Measurements from ENCODE around the gene NDUFAF2. TPM values are rescaled to one million over a fixed set of nuclear protein-coding genes. Genes with fewer than 3 reads are reported as not detected.
A peak's percentile ranks its signal among the peaks of the same experiment; 100 is the strongest.

Gene NDUFAF2, protein sequence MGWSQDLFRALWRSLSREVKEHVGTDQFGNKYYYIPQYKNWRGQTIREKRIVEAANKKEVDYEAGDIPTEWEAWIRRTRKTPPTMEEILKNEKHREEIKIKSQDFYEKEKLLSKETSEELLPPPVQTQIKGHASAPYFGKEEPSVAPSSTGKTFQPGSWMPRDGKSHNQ
- total RNA-seq = 10 to 100 TPM; 32.1 to 57.4 (median 41.3) TPM
- polyA plus RNA-seq = 10 to 100 TPM; 71.1 to 87.2 (median 86.7) TPM
- long read RNA-seq, donor 1, transcript NDUFAF2-201 (4 exons, 719 nt) = major isoform, 20 of 31 reads
- long read RNA-seq, donor 1, partial matches to known transcripts = 4 of 31 reads
- long read RNA-seq, donor 1, other reads (novel, unspliced or antisense) = 6 of 31 reads
- long read RNA-seq, donor 2, transcript NDUFAF2-201 (4 exons, 719 nt) = major isoform, 25 of 33 reads
- long read RNA-seq, donor 2, partial matches to known transcripts = 0 of 33 reads
- long read RNA-seq, donor 2, other reads (novel, unspliced or antisense) = 7 of 33 reads

- Histone ChIP-seq H3K36me3 (ENCODE audit: insufficient read depth in 1 of 2, low read depth in 1 of 2) (no peaks in the 10 kb centered on the region), H3K9me3 (no peaks in the 10 kb centered on the region), H3K4me3 (peak within 1 kb of the TSS; percentile 83), H3K27ac (peak within 1 kb of the TSS; percentile 89), H3K4me1 (peaks cover 16% of the 10 kb centered on the region), H3K27me3 (ENCODE audit: insufficient read depth in 3 of 3, low read length in 2 of 3) (no peaks in the 10 kb centered on the region)
- DNase-seq (peak; percentile 87 to 92), ATAC-seq (peak; percentile 99 to 100 (median 100))
- TF ChIP-seq CTCF (IDR thresholded peaks at IDR 0.05) = no peak
- intact Hi-C loops (cut with DNase I) = loop anchor here (10.0 kb wide), 1 partner anchor 220 kb away; the partner anchor contains the start of gene SMIM15 (in 2 of the 2)
- WGBS, 3 donors = 1 to 4% (median 2%) methylated on average over 64 of the region's 64 CpGs
Observed at GRCh38 chr5:60944904-60945812, at the start of gene NDUFAF2, which contains the start of gene ERCC8. NDUFAF2 (plus strand) TSS chr5:60945205; CDS start chr5:60945256, 51 bp downstream. ERCC8 (minus strand) TSS chr5:60945070; CDS start chr5:60945008, 62 bp downstream.

GRCh38 chr5:60896991-60897390 lies 48.0 kb upstream of the NDUFAF2 start:
- peaks cover 4 to 83% of the 10 kb centered on the region in 2 donors for H3K36me3 ChIP-seq (ENCODE audit: insufficient read depth in 1 of 2, low read depth in 1 of 2)
- DNase-seq = no peak
- intact Hi-C loops (cut with DNase I) = no loop called here
- TF ChIP-seq CTCF (IDR thresholded peaks at IDR 0.05) = no peak
- H3K4me3 ChIP-seq = no peak overlapping the region
- no peak for ATAC-seq
- H3K4me1 ChIP-seq = no peaks in the 10 kb centered on the region
- H3K27ac ChIP-seq = no peak overlapping the region
- no peaks in the 10 kb centered on the region for H3K9me3 ChIP-seq
- no peaks in the 10 kb centered on the region for H3K27me3 ChIP-seq (ENCODE audit: insufficient read depth in 3 of 3, low read length in 2 of 3)
- WGBS, 3 donors = 93 to 95% (median 93%) methylated on average over 4 of the region's 4 CpGs

- peaks cover 0 to 53% of the 10 kb centered on the region in 2 donors for H3K36me3 ChIP-seq (ENCODE audit: insufficient read depth in 1 of 2, low read depth in 1 of 2)
- no peak overlapping the region for H3K27ac ChIP-seq
- ATAC-seq = no peak
- H3K4me1 ChIP-seq = no peaks in the 10 kb centered on the region
- no peaks in the 10 kb centered on the region for H3K9me3 ChIP-seq
- no peak for DNase-seq
- no peaks in the 10 kb centered on the region for H3K27me3 ChIP-seq (ENCODE audit: insufficient read depth in 3 of 3, low read length in 2 of 3)
- WGBS, 3 donors = 85 to 89% (median 88%) methylated on average over 4 of the region's 4 CpGs
- intact Hi-C loops (cut with DNase I) = no loop called here
- no peak for TF ChIP-seq CTCF (IDR thresholded peaks at IDR 0.05)
- H3K4me3 ChIP-seq = no peak overlapping the region
Observed at GRCh38 chr5:60903356-60903755, 41.6 kb upstream of the NDUFAF2 start.

DNA sequence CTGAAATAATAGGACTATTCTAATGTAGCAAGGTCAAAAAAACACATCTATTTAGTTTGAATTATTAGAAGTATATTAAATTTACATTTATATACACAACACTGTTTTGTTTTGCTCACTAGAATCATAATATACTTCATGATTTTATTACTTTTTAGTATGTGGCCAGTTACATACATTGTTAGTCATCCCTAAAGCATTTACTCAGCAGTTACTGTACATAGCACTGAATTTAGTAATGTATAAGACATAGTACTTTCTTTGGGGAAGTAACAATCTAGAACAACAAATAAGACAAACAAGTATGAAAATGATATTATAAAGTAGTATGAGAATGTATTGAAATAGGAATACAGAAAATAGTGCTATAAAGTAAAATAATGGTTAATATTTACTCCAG lies 28.4 kb upstream of the NDUFAF2 start:
- H3K27ac ChIP-seq = no peak overlapping the region
- H3K27me3 ChIP-seq (ENCODE audit: insufficient read depth in 3 of 3, low read length in 2 of 3) = no peaks in the 10 kb centered on the region
- no peaks in the 10 kb centered on the region for H3K9me3 ChIP-seq
- no peaks in the 10 kb centered on the region for H3K4me1 ChIP-seq
- peaks cover 0 to 52% of the 10 kb centered on the region in 2 donors for H3K36me3 ChIP-seq (ENCODE audit: insufficient read depth in 1 of 2, low read depth in 1 of 2)
- intact Hi-C loops (cut with DNase I) = no loop called here
- no peak overlapping the region for H3K4me3 ChIP-seq
- no peak for DNase-seq
- no peak for TF ChIP-seq CTCF (IDR thresholded peaks at IDR 0.05)
- no peak for ATAC-seq

Measured in psoas muscle (tissue), 8 donors.